K562 (cell line): ENCODE measurements around the gene PRPSAP1. TPM values are rescaled to one million over a fixed set of nuclear protein-coding genes. Genes with fewer than 3 reads are reported as not detected.
A peak's percentile ranks its signal among the peaks of the same experiment; 100 is the strongest.

Experiments used
- ARID4B ChIP-seq: sonication (generic); formaldehyde crosslinking; IDR thresholded peaks from 2 replicates; pipeline ENCODE4 v1.8.0; 2022; ENCODE audit warnings: mild to moderate bottlenecking, missing genetic modification reagents
- ELF1 ChIP-seq: fragments of 200-800 bp; sonication (Bioruptor generic); IDR thresholded peaks from 2 replicates; pipeline ENCODE4 v1.6.1; 2016; ENCODE audit warnings: missing genetic modification characterization, missing compliant biosample characterization
- ELF2 ChIP-seq: fragments of 250-450 bp; sonication (Bioruptor Pico); IDR thresholded peaks from 2 replicates; pipeline ENCODE4 v1.5.0; 2021; ENCODE audit warnings: mild to moderate bottlenecking
- EZH2 ChIP-seq: IDR thresholded peaks from 2 replicates; pipeline ENCODE4 v1.6.1; 2012; ENCODE audit warnings: low read depth, mild to moderate bottlenecking, inconsistent platforms, low read length, borderline replicate concordance
- FOXA1 ChIP-seq: fragments of 450-650 bp; IDR thresholded peaks from 2 replicates; pipeline ENCODE4 v1.6.1; 2016; ENCODE audit warnings: mild to moderate bottlenecking, borderline replicate concordance
- GTF2A2 ChIP-seq: IDR thresholded peaks from 2 replicates; pipeline ENCODE4 v1.6.1; 2016; ENCODE audit warnings: mild to moderate bottlenecking, missing genetic modification characterization, missing compliant biosample characterization
- GTF2F1 ChIP-seq: IDR thresholded peaks from 2 replicates; pipeline ENCODE4 v1.6.1; 2011; ENCODE audit warnings: low read depth, low read length, improper control_type of control experiment
- HNRNPK ChIP-seq: fragments of 200-400 bp; formaldehyde crosslinking; IDR thresholded peaks from one replicate; pipeline ENCODE4 v1.6.1; 2018; ENCODE audit warnings: mild to moderate bottlenecking, low read depth, low read length; ENCODE audit not compliant: poor library complexity, severe bottlenecking
- ID3 ChIP-seq, 2 experiments: fragments of 250-450 bp in 1 of 2; fragments of 450-650 bp in 1 of 2; sonication (Bioruptor Pico) in 1 of 2; IDR thresholded peaks; 2 replicates each; pipeline versions ENCODE4 v1.6.1 to v1.8.0; 2016 to 2021; ENCODE audit warnings: mild to moderate bottlenecking in 2 of 2, moderate library complexity in 2 of 2, missing compliant biosample characterization in 1 of 2, missing genetic modification characterization in 1 of 2
- KDM1A ChIP-seq, 2 experiments: fragments of 450-650 bp; IDR thresholded peaks; 2 replicates each; pipeline ENCODE4 v1.6.1; 2016; ENCODE audit warnings: mild to moderate bottlenecking in 2 of 2
- NFXL1 ChIP-seq: fragments of 450-650 bp; formaldehyde crosslinking; IDR thresholded peaks from 2 replicates; pipeline ENCODE4 v1.4.0; 2021; ENCODE audit warnings: mild to moderate bottlenecking
- POLR2AphosphoS2 ChIP-seq: IDR thresholded peaks from 2 replicates; pipeline ENCODE4 v1.6.1; 2012; ENCODE audit warnings: low read length, improper control_type of control experiment
- RNF2 ChIP-seq: sonication (generic); IDR thresholded peaks from 2 replicates; pipeline ENCODE4 v1.6.1; 2016
- SIX5 ChIP-seq, 2 experiments: IDR thresholded peaks; 2 replicates each; pipeline ENCODE4 v1.6.1; 2011; ENCODE audit warnings: low read length in 2 of 2, borderline replicate concordance in 1 of 2, low read depth in 1 of 2, mild to moderate bottlenecking in 1 of 2, moderate library complexity in 1 of 2; ENCODE audit not compliant: insufficient read depth in 1 of 2
- SNIP1 ChIP-seq: fragments of 450-650 bp; IDR thresholded peaks from 2 replicates; pipeline ENCODE4 v1.7.1; 2017; ENCODE audit warnings: low read depth, mild to moderate bottlenecking
- XRCC4 ChIP-seq: IDR thresholded peaks from one replicate; pipeline ENCODE4 v1.6.1; 2011; ENCODE audit not compliant: insufficient read depth, insufficient read length; ENCODE audit errors: extremely low read depth
- ZBTB5 ChIP-seq: fragments of 450-650 bp; IDR thresholded peaks from 2 replicates; pipeline ENCODE4 v1.6.1; 2017; ENCODE audit warnings: antibody characterized with exemption
- ZBTB7A ChIP-seq: IDR thresholded peaks from 2 replicates; pipeline ENCODE4 v1.6.1; 2011; ENCODE audit warnings: low read depth, mild to moderate bottlenecking, low read length, moderate library complexity, borderline replicate concordance; ENCODE audit not compliant: control insufficient read depth
- ZNF184 ChIP-seq: sonication (generic); formaldehyde crosslinking; IDR thresholded peaks from 2 replicates; pipeline ENCODE4 v1.5.0; 2020; ENCODE audit warnings: missing genetic modification reagents
- ZNF561 ChIP-seq: fragments of 450-650 bp; formaldehyde crosslinking; conservative IDR thresholded peaks from 2 replicates; pipeline ENCODE4 v1.4.0; 2020; ENCODE audit warnings: mild to moderate bottlenecking, moderate library complexity
- ZNF707 ChIP-seq: fragments of 250-450 bp; sonication (Bioruptor Pico); conservative IDR thresholded peaks from 2 replicates; pipeline ENCODE4 v1.8.0; 2022; ENCODE audit warnings: inconsistent platforms, mild to moderate bottlenecking, moderate library complexity
- ZNF77 ChIP-seq: fragments of 250-450 bp; sonication (Bioruptor Pico); IDR thresholded peaks from 2 replicates; pipeline ENCODE4 v1.5.0; 2020
- polyA plus RNA-seq, 8 experiments: library from polyadenylated mRNA; depleted of rRNA in 4 of 8; stranded (reverse) in 5 of 8; unstranded in 3 of 8; fragments of >200 nt; fragmentation: Nextera tagmentation in 2 of 8; fragmentation: Illumina TruSeq in 1 of 8; extraction: Ambion mirVana in 2 of 8; extraction: Trizol in 1 of 8; gene quantifications; 2 replicates each; pipeline versions ENCODE4 v1.2.1 to v1.2.3, GENCODE V29; 2011 to 2014; ENCODE audit warnings: inconsistent platforms in 1 of 8, missing spikeins in 1 of 8
- total RNA-seq, 7 experiments: library from RNA; depleted of rRNA in 6 of 7; stranded (reverse); fragments of >200 nt in 6 of 7; fragmentation: Illumina TruSeq in 2 of 7; extraction: Trizol in 2 of 7; gene quantifications; 2 replicates each; pipeline versions ENCODE4 v1.2.1 to v1.2.3, GENCODE V29; 2011 to 2021; ENCODE audit warnings: low replicate concordance in 1 of 7

Gene PRPSAP1
- total and polyA plus RNA-seq, 9 of the 15 experiments (the other 6 are each of a cell fraction or from before 2014, with no cell fraction given): 21.9 to 77.1 (median 40.8) TPM

- no peak for TF ChIP-seq RNF2
- no peak for TF ChIP-seq ELF2 (CRISPR knock-in tag)
- no peak for TF ChIP-seq KDM1A (IDR thresholded peaks at IDR 0.05)
- no peak for TF ChIP-seq ZNF561 (CRISPR knock-in tag)
- no peak for TF ChIP-seq EZH2
- TF ChIP-seq NFXL1 (CRISPR knock-in tag): no peak
- TF ChIP-seq SNIP1: no peak
- TF ChIP-seq ZNF184: no peak
- peak; percentile 52; the same call in 1 of the 2 replicates for TF ChIP-seq ARID4B (CRISPR knock-in tag)
- no peak for TF ChIP-seq ELF1 (tag)
- TF ChIP-seq FOXA1: no peak
- TF ChIP-seq ZBTB5: no peak
- no peak for TF ChIP-seq ZNF77 (CRISPR knock-in tag)
- TF ChIP-seq ZNF707: no peak
- no peak for TF ChIP-seq GTF2A2 (tag)
- TF ChIP-seq ID3 (CRISPR knock-in tag; IDR thresholded peaks at IDR 0.05): no peak
- no peak for TF ChIP-seq ID3 (tag; IDR thresholded peaks at IDR 0.05)
- no peak for TF ChIP-seq POLR2AphosphoS2
- no peak for TF ChIP-seq XRCC4
- peak; percentile 77; the same call in 1 of the 2 replicates for TF ChIP-seq ZBTB7A
- no peak for TF ChIP-seq SIX5 (IDR thresholded peaks at IDR 0.05; ENCODE audit: borderline replicate concordance in 1 of 2, insufficient read depth in 1 of 2, low read depth in 1 of 2, low read length in 2 of 2)
- no peak for TF ChIP-seq HNRNPK
- no peak for TF ChIP-seq GTF2F1
Measured at GRCh38 chr17:76384987-76385891, 31.5 kb upstream of the PRPSAP1 start (continued).
